AG04449 (cell line): ENCODE measurements around the gene SOCS6.

ENCODE experiments used
- CTCF ChIA-PET: fragments of 350-600 bp; formaldehyde crosslinking; extraction: SDS; loops from one replicate; lab custom pipeline; 2021; ENCODE audit warnings: antibody characterized with exemption; lab: Yijun Ruan, JAX
- POLR2A ChIA-PET: fragments of 400-600, 350-600 bp; formaldehyde crosslinking; extraction: SDS; loops from one replicate; lab custom pipeline; 2020; ENCODE audit warnings: antibody characterized with exemption, inconsistent platforms; lab: Yijun Ruan, JAX
- DNase-seq: peaks from one replicate; pipeline ENCODE4 v3.0.0-alpha.2; 2010; ENCODE audit warnings: low read depth, low spot score
- H3K4me3 ChIP-seq: 2 replicates; pipeline ENCODE4 v1.5.1; 2011; ENCODE audit warnings: low read depth, mild to moderate bottlenecking, control low read depth, low read length
- TF ChIP-seq, protein P1 (sequence below): IDR thresholded peaks from one replicate; pipeline ENCODE4 v1.5.1; 2011; ENCODE audit warnings: mild to moderate bottlenecking, moderate library complexity, low read length, control low read depth, inconsistent platforms; ENCODE audit not compliant: insufficient read depth; ENCODE audit errors: missing control alignments

The SOCS6 gene

DNA sequence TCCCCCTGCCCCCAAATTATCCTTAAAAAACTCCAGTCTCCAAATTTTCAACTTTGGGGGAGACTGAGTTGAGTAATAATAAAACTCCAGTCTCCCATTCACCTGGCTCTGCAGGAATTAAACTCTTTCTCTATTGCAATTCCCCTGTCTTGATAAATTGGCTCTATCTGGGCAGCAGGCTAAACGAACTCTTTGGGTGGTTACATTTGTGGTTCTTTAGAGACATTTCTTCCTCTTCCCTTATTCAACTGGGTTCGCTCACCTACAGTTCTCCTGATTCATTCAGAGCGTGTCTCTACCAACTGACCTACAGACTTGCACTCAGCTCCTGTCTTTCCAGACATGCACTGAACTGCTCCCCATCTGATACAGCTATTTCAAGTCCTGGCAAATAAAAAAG lies 17.1 kb upstream of the SOCS6 start:
- POLR2A ChIA-PET, result no interaction called here
- DNase-seq, result no peak
- no peak overlapping the region for H3K4me3 ChIP-seq
- TF ChIP-seq, protein P1, sequence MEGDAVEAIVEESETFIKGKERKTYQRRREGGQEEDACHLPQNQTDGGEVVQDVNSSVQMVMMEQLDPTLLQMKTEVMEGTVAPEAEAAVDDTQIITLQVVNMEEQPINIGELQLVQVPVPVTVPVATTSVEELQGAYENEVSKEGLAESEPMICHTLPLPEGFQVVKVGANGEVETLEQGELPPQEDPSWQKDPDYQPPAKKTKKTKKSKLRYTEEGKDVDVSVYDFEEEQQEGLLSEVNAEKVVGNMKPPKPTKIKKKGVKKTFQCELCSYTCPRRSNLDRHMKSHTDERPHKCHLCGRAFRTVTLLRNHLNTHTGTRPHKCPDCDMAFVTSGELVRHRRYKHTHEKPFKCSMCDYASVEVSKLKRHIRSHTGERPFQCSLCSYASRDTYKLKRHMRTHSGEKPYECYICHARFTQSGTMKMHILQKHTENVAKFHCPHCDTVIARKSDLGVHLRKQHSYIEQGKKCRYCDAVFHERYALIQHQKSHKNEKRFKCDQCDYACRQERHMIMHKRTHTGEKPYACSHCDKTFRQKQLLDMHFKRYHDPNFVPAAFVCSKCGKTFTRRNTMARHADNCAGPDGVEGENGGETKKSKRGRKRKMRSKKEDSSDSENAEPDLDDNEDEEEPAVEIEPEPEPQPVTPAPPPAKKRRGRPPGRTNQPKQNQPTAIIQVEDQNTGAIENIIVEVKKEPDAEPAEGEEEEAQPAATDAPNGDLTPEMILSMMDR, result no peak
- CTCF ChIA-PET, result no interaction called here

DNA sequence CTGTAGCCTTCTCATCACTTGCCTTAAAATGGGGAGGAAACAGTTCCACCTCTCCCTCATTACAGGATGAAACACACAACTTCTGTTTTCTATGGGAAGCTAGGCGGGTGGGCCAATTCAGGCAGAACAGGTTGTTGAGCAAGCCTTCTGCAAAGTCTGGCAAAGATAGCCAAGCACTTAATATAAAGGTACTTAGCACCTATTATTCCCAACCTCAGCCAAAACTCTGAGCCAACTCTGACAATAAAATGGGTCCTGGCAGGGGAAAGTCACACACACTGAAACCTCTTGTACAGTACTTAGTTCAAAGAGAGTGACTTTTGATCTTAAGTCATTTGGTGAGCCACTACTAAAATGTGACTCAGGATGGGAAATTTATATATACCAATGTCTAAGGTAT lies 15.8 kb upstream of the SOCS6 start:
- TF ChIP-seq, protein P1, result no peak
- ChIA-PET POLR2A (no interaction called here), CTCF (no interaction called here)
- H3K4me3 ChIP-seq, result no peak overlapping the region
- no peak for DNase-seq

DNA sequence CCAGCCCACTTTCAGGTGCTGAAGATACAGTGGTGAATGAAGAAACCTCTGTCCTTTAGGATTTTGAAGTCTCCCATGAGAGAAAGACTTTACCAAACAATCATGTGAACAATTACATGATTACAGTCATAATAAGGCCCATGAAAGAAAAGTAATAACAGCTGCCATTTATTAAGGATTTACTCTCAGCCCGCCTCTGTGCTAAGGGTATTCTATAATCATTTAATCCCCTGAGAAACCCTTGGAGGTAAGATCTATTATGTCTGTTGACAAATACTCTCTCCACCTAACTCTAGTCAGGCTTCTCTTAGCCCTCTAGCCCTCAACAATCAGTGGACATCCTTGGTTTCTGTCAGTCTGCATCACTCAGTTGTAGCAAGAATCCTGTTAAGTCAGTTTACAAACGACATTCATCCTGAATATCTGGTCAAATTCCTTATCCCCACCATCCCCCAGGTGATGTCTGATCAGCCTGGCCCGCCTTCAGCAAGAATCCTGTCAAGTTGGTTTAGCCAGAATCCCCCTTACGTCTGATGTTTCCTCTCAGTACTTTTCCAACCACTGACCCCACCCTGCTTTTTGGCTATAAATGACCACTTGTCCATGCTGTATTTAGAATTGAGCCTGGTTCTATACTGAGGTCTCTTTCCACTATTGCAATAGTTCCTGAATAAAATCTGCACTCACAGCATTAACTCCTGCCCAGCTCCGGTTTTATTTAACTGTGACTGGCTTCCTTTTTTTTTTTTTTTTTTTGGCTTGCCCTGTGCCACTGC lies 12.2 kb upstream of the SOCS6 start:
- no peak overlapping the region for H3K4me3 ChIP-seq
- TF ChIP-seq, protein P1, result no peak
- ChIA-PET CTCF (interaction anchor here (0.7 kb wide), 1 partner anchor 81 kb away, joined by 3 read pairs; no protein-coding TSS in a partner anchor), POLR2A (no interaction called here)
- DNase-seq, result no peak

GRCh38 chr18:70279470-70279869 lies 9.4 kb upstream of the SOCS6 start:
- POLR2A ChIA-PET, result no interaction called here
- CTCF ChIA-PET, result no interaction called here
- H3K4me3 ChIP-seq, result no peak overlapping the region
- no peak for DNase-seq
- TF ChIP-seq, protein P1, result no peak

- ChIA-PET POLR2A (no interaction called here), CTCF (no interaction called here)
- no peak for DNase-seq
- no peak overlapping the region for H3K4me3 ChIP-seq
- TF ChIP-seq, protein P1, result no peak
Measured at GRCh38 chr18:70280007-70280925, 8.6 kb upstream of the SOCS6 start.
